ENCODE data around the gene SRSF2. TPM values are rescaled to one million over a fixed set of nuclear protein-coding genes. Genes with fewer than 3 reads are reported as not detected.

SRSF2 gene
- total and polyA plus RNA-seq, 9 of the 15 experiments (the other 6 are each of a cell fraction or from before 2014, with no cell fraction given) = 161 to 583 (median 393) TPM

GRCh38 chr17:76726231-76726775, 10.8 kb downstream of the SRSF2 start, which contains the start of gene JMJD6 (continued):
- TF ChIP-seq MEF2A (IDR thresholded peaks at IDR 0.05; ENCODE audit: control insufficient read depth, low read depth, low read length) = no peak
- no peak for TF ChIP-seq ZNF518B (CRISPR knock-in tag; IDR thresholded peaks at IDR 0.05)
- no peak; the same call in 1 of the 2 replicates for TF ChIP-seq SOX6 (IDR thresholded peaks at IDR 0.05)
- peak; percentile 25; the same call in 1 of the 2 replicates for TF ChIP-seq AFF4 (CRISPR knock-in tag; IDR thresholded peaks at IDR 0.05)
- peak; percentile 69; the same call in 1 of the 2 replicates for TF ChIP-seq PHF8 (IDR thresholded peaks at IDR 0.05; ENCODE audit: borderline replicate concordance, low read length)
- TF ChIP-seq YY1 (IDR thresholded peaks at IDR 0.05; ENCODE audit: borderline replicate concordance in 1 of 3, control insufficient read depth in 1 of 3, extremely low read depth in 1 of 3, insufficient read depth in 3 of 3, insufficient read length in 1 of 3, insufficient replicate concordance in 2 of 3, low read depth in 1 of 3, low read length in 2 of 3) = peak; percentile 85 to 98 (median 98)
- peak; percentile 12; the same call in 1 of the 2 replicates for TF ChIP-seq ZNF24 (IDR thresholded peaks at IDR 0.05)
- TF ChIP-seq E2F5 (CRISPR knock-in tag; IDR thresholded peaks at IDR 0.05) = no peak
- TF ChIP-seq ZFP30 (CRISPR knock-in tag; IDR thresholded peaks at IDR 0.05; ENCODE audit: borderline replicate concordance) = no peak
- TF ChIP-seq KLF10 (CRISPR knock-in tag; IDR thresholded peaks at IDR 0.05) = no peak
- TF ChIP-seq EP400 (IDR thresholded peaks at IDR 0.05) = peak; percentile 66; the same call in 1 of the 2 replicates
- TF ChIP-seq IFI16 (CRISPR knock-in tag; IDR thresholded peaks at IDR 0.05) = no peak
- TF ChIP-seq GTF2A2 (tag; IDR thresholded peaks at IDR 0.05) = no peak
- TF ChIP-seq ZEB2 (IDR thresholded peaks at IDR 0.05) = no peak
- no peak for TF ChIP-seq ZNF384 (IDR thresholded peaks at IDR 0.05; ENCODE audit: low read depth, low read length)
- no peak for TF ChIP-seq NEUROD1 (IDR thresholded peaks at IDR 0.05; ENCODE audit: borderline replicate concordance, low read depth, low read length, partially characterized antibody)
- TF ChIP-seq ZNF282 (CRISPR knock-in tag; IDR thresholded peaks at IDR 0.05) = no peak
- TF ChIP-seq ETV6 (IDR thresholded peaks at IDR 0.05; ENCODE audit: borderline replicate concordance in 1 of 2, low read depth in 2 of 2, low read length in 1 of 2) = no peak
- TF ChIP-seq ETV6 (CRISPR knock-in tag; IDR thresholded peaks at IDR 0.05; ENCODE audit: borderline replicate concordance) = no peak
- TF ChIP-seq TEAD1 (CRISPR knock-in tag; IDR thresholded peaks at IDR 0.05) = peak in 1 of 2 experiments; percentile 86; a peak in 2 of 4 replicates

All from K562 (cell line).